Measurements from ENCODE around the gene EML5. TPM values are rescaled to one million over a fixed set of nuclear protein-coding genes. Genes with fewer than 3 reads are reported as not detected.

The EML5 gene
- total RNA-seq, 3 donors from 2014 or later: 1.3 to 4.1 (median 1.4) TPM

GRCh38 chr14:88749139-88749538, 43.6 kb downstream of the EML5 start:
- intact Hi-C loops (cut with DNase I, micrococcal nuclease): no loop called here
- Histone ChIP-seq H3K4me1 (ENCODE audit: low read depth) (no peaks in the 10 kb centered on the region), H3K9me3 (no peaks in the 10 kb centered on the region), H3K4me3 (no peak overlapping the region), H3K36me3 (ENCODE audit: low read depth) (no peaks in the 10 kb centered on the region)
- no peak for DNase-seq
- TF ChIP-seq, protein P1, sequence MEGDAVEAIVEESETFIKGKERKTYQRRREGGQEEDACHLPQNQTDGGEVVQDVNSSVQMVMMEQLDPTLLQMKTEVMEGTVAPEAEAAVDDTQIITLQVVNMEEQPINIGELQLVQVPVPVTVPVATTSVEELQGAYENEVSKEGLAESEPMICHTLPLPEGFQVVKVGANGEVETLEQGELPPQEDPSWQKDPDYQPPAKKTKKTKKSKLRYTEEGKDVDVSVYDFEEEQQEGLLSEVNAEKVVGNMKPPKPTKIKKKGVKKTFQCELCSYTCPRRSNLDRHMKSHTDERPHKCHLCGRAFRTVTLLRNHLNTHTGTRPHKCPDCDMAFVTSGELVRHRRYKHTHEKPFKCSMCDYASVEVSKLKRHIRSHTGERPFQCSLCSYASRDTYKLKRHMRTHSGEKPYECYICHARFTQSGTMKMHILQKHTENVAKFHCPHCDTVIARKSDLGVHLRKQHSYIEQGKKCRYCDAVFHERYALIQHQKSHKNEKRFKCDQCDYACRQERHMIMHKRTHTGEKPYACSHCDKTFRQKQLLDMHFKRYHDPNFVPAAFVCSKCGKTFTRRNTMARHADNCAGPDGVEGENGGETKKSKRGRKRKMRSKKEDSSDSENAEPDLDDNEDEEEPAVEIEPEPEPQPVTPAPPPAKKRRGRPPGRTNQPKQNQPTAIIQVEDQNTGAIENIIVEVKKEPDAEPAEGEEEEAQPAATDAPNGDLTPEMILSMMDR (IDR thresholded peaks at IDR 0.05): no peak
- ATAC-seq: no peak

DNA sequence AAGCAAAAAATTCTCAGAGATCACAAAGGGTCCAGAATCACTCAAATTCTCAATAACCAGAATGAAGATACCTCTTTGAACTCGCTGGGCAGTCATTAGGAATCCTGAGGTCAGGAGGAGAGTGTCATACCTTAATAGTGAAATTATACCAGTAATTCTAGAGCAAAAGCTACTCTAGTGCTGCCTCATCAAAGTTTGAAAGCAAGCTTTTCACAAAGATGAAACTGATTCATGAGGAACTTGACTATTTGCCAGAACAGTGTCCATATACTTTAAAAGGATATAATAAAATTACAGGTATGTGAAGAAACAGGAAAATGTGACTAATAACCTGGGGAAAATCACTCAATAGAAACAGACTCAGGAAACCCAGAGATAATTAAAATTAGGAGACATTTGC, 44.5 kb downstream of the EML5 start:
- no peak for DNase-seq
- TF ChIP-seq, protein P1 (IDR thresholded peaks at IDR 0.05): no peak
- intact Hi-C loops (cut with DNase I, micrococcal nuclease): no loop called here

DNA sequence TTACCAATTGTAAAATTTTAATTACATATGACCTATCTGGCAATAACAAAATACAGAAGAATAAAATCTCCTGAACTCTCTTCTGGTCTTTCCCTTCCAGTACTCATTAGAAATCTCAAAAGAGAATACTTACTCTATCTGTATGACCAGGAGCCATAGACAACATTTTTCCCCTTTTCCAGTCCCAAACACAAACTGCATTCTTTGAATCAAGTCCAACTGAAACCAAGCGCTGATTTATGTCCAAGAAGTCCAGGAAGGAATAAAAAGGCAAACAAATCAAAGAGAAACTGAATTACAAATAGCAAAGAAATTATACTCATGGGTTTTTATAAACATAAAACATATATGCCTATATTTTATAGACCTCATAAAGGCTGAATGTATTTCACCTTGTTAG, 46.7 kb downstream of the EML5 start:
- H3K36me3 ChIP-seq (ENCODE audit: low read depth): no peaks in the 10 kb centered on the region
- TF ChIP-seq, protein P1 (IDR thresholded peaks at IDR 0.05): no peak
- H3K9me3 ChIP-seq: no peaks in the 10 kb centered on the region
- H3K4me3 ChIP-seq: no peak overlapping the region
- DNase-seq (no peak), ATAC-seq (no peak)
- intact Hi-C loops (cut with DNase I, micrococcal nuclease): no loop called here
- H3K4me1 ChIP-seq (ENCODE audit: low read depth): no peaks in the 10 kb centered on the region

More for the DNA sequence above, 44.5 kb downstream of the EML5 start:
- H3K9me3 ChIP-seq: no peaks in the 10 kb centered on the region
- H3K4me1 ChIP-seq (ENCODE audit: low read depth): no peaks in the 10 kb centered on the region
- ATAC-seq: no peak
- no peak overlapping the region for H3K4me3 ChIP-seq
- H3K36me3 ChIP-seq (ENCODE audit: low read depth): no peaks in the 10 kb centered on the region

DNA sequence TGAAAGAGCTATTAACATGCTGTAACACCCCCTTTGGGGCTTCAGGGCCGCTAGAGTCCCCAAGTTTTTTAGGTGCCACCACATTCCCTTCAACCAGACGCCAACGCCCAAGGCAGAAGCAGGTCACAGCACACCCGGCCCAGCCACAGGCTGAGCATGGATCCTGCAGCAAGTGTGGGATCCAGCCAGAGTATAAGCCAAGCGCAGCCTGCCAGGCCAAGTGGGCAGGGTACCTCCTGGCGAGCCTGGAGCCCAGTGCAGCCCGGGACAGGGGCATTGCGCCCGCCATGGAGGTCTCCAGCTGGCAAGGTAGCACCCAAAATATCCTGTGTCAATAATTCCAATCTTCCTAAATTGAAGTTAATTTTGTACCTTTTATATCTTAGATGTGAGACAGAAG, 55.5 kb downstream of the EML5 start:
- H3K4me1 ChIP-seq (ENCODE audit: low read depth): no peaks in the 10 kb centered on the region
- no peak overlapping the region for H3K4me3 ChIP-seq
- ATAC-seq: no peak
- no peaks in the 10 kb centered on the region for H3K9me3 ChIP-seq
- DNase-seq: no peak
- no peaks in the 10 kb centered on the region for H3K36me3 ChIP-seq (ENCODE audit: low read depth)
- intact Hi-C loops (cut with DNase I, micrococcal nuclease): no loop called here
- TF ChIP-seq, protein P1 (IDR thresholded peaks at IDR 0.05): no peak

- intact Hi-C loops (cut with DNase I, micrococcal nuclease): no loop called here
- no peak overlapping the region for H3K4me3 ChIP-seq
- no peaks in the 10 kb centered on the region for H3K36me3 ChIP-seq (ENCODE audit: low read depth)
- no peaks in the 10 kb centered on the region for H3K9me3 ChIP-seq
- TF ChIP-seq, protein P1 (IDR thresholded peaks at IDR 0.05): no peak
- no peaks in the 10 kb centered on the region for H3K4me1 ChIP-seq (ENCODE audit: low read depth)
- DNase-seq (no peak), ATAC-seq (no peak)
These were observed 59.6 kb downstream of the EML5 start for GRCh38 chr14:88733121-88733520.

GRCh38 chr14:88729159-88729558, 63.6 kb downstream of the EML5 start:
- no peaks in the 10 kb centered on the region for H3K36me3 ChIP-seq (ENCODE audit: low read depth)
- DNase-seq (no peak), ATAC-seq (no peak)
- no peaks in the 10 kb centered on the region for H3K4me1 ChIP-seq (ENCODE audit: low read depth)
- intact Hi-C loops (cut with DNase I, micrococcal nuclease): no loop called here
- no peak overlapping the region for H3K4me3 ChIP-seq
- H3K9me3 ChIP-seq: no peaks in the 10 kb centered on the region
- TF ChIP-seq, protein P1 (IDR thresholded peaks at IDR 0.05): no peak

All from mucosa of descending colon (tissue), 3 donors.